ENCODE results near the gene MYMX. TPM values are rescaled to one million over a fixed set of nuclear protein-coding genes. Genes with fewer than 3 reads are reported as not detected.

Gene MYMX
- total RNA-seq, 2 donors from 2014 or later, result not detected

- TF ChIP-seq CTCF (IDR thresholded peaks at IDR 0.05), result no peak
- TF ChIP-seq POLR2AphosphoS5 (IDR thresholded peaks at IDR 0.05), result no peak
- no peak for TF ChIP-seq POLR2A (IDR thresholded peaks at IDR 0.05)
- Histone ChIP-seq H3K36me3 (peaks cover 6 to 18% of the 10 kb centered on the region in 2 donors), H3K4me1 (replicated peaks) (peaks cover 4% of the 10 kb centered on the region), H3K4me3 (peak overlapping the region; percentile 85 to 92), H3K27me3 (replicated peaks; ENCODE audit: insufficient read depth) (no peaks in the 10 kb centered on the region), H3K9me3 (no peaks in the 10 kb centered on the region), H3K27ac (peak overlapping the region; percentile 92 to 94)
- 21% methylated on average over 15 of the region's 15 CpGs for WGBS
- no peak for DNase-seq (ENCODE audit: low spot score)
- intact Hi-C loops (cut with DNase I), result no loop called here
Measured at GRCh38 chr6:44257753-44258324, 41.1 kb downstream of the MYMX start.

- intact Hi-C loops (cut with DNase I), result no loop called here
- Histone ChIP-seq H3K4me3 (no peak overlapping the region), H3K9me3 (no peaks in the 10 kb centered on the region), H3K36me3 (peaks cover 0 to 13% of the 10 kb centered on the region in 2 donors), H3K27me3 (replicated peaks; ENCODE audit: insufficient read depth) (no peaks in the 10 kb centered on the region), H3K27ac (no peak overlapping the region), H3K4me1 (replicated peaks) (peaks cover 6% of the 10 kb centered on the region)
- WGBS, result 85% methylated on average over 9 of the region's 9 CpGs
- no peak for DNase-seq (ENCODE audit: low spot score)
- TF ChIP-seq POLR2AphosphoS5 (IDR thresholded peaks at IDR 0.05) (no peak), CTCF (IDR thresholded peaks at IDR 0.05) (no peak), POLR2A (IDR thresholded peaks at IDR 0.05) (no peak)
Measured at GRCh38 chr6:44258325-44258863, 41.7 kb downstream of the MYMX start.

GRCh38 chr6:44258921-44259320, 42.2 kb downstream of the MYMX start:
- Histone ChIP-seq H3K36me3 (peaks cover 0 to 8% of the 10 kb centered on the region in 2 donors), H3K27ac (no peak overlapping the region), H3K27me3 (replicated peaks; ENCODE audit: insufficient read depth) (no peaks in the 10 kb centered on the region), H3K9me3 (no peaks in the 10 kb centered on the region), H3K4me1 (replicated peaks) (peaks cover 12% of the 10 kb centered on the region), H3K4me3 (no peak overlapping the region)
- intact Hi-C loops (cut with DNase I), result no loop called here
- no peak for DNase-seq (ENCODE audit: low spot score)
- TF ChIP-seq POLR2AphosphoS5 (IDR thresholded peaks at IDR 0.05) (no peak), CTCF (IDR thresholded peaks at IDR 0.05) (no peak), POLR2A (IDR thresholded peaks at IDR 0.05) (no peak)
- WGBS, result 91% methylated on average over 3 of the region's 3 CpGs

GRCh38 chr6:44260011-44260410, 43.3 kb downstream of the MYMX start:
- H3K27ac ChIP-seq, result no peak overlapping the region
- intact Hi-C loops (cut with DNase I), result no loop called here
- H3K36me3 ChIP-seq, result no peaks in the 10 kb centered on the region
- peaks cover 17% of the 10 kb centered on the region for H3K4me1 ChIP-seq (replicated peaks)
- H3K27me3 ChIP-seq (replicated peaks; ENCODE audit: insufficient read depth), result no peaks in the 10 kb centered on the region
- no peak overlapping the region for H3K4me3 ChIP-seq
- DNase-seq (ENCODE audit: low spot score), result no peak
- no peaks in the 10 kb centered on the region for H3K9me3 ChIP-seq
- WGBS, result 90% methylated on average over 6 of the region's 8 CpGs
- TF ChIP-seq CTCF (IDR thresholded peaks at IDR 0.05) (no peak), POLR2AphosphoS5 (IDR thresholded peaks at IDR 0.05) (no peak), POLR2A (IDR thresholded peaks at IDR 0.05) (no peak)
